Upper lobe of right lung (tissue), 1 donor: ENCODE measurements around the gene ABCC1. TPM values are rescaled to one million over a fixed set of nuclear protein-coding genes. Genes with fewer than 3 reads are reported as not detected.
A peak's percentile ranks its signal among the peaks of the same experiment; 100 is the strongest.

Experiments used
- ATAC-seq: fragments of 200-7000 bp; cut with Tn5 transposase; one replicate; pipeline ENCODE4 v1.9.1; 2020; ENCODE audit warnings: mild to moderate bottlenecking, moderate library complexity
- DNase-seq: peaks from one replicate; pipeline ENCODE4 v3.0.0-alpha.2; 2020
- H3K27ac ChIP-seq: fragments of 200-600 bp; one replicate; pipeline ENCODE4 v1.8.0; 2022
- H3K27me3 ChIP-seq: fragments of 200-600 bp; one replicate; pipeline ENCODE4 v1.8.0; 2022; ENCODE audit warnings: mild to moderate bottlenecking
- H3K36me3 ChIP-seq: fragments of 200-600 bp; one replicate; pipeline ENCODE4 v1.8.0; 2022
- H3K4me1 ChIP-seq: fragments of 200-600 bp; one replicate; pipeline ENCODE4 v1.8.0; 2022
- H3K4me3 ChIP-seq: fragments of 200-600 bp; one replicate; pipeline ENCODE4 v1.8.0; 2022; ENCODE audit warnings: mild to moderate bottlenecking
- H3K9me3 ChIP-seq: fragments of 200-600 bp; one replicate; pipeline ENCODE4 v1.8.0; 2022
- intact Hi-C: fragments of 100-400 bp; cut with DNase I; formaldehyde crosslinking; loops from one replicate; pipeline ENCODE4 v1.11.0; 2022
- total RNA-seq: library from RNA; stranded (reverse); fragmentation: NEBNext Ultra II Directional; extraction: Animal tissue kit (Norgen Biotek cat#: 25700); gene quantifications from one replicate; pipeline ENCODE4 v1.2.1, GENCODE V29; 2021
- TF ChIP-seq, protein P1 (sequence below): fragments of 200-600 bp; IDR thresholded peaks from one replicate; pipeline ENCODE4 v1.8.0; 2022; ENCODE audit warnings: antibody characterized with exemption
- donor health status: DM: no; HTN: yes; CAD: no; lungs with severe emphysema.

The ABCC1 gene
- total RNA-seq, 1 donor from 2014 or later: 50.6 TPM

DNA sequence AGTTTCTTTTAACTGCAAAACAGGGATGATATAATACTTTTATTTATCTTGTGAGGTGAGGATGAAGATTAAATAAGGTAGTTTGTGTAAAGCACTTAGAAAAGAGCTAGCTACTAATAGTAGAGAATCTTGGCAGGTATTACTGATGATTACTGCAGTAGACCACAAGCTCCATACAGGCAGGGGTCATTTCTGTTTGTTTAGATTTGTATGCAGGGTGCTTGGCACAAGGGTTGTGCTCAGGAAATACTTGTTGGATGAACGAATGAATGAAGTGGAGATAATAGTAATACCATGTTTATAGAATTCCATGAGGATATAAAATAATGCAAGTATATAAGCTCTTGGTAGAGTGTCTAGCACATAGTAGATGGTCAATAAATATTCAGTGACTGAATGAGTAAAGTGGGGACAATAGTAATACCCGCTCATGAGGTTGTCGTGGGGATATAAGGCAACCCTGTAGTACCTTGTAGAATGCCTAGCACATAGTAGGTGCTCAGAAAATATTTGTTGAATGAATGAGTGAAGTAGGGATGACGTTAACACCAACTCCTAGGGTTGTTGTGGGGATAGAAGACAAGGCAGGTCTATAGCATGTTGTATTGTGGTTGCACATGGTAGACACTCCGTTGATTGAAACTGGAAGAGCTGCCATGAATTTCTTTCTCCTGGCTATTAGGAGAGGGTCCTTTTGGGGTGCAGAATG lies 83.0 kb downstream of the ABCC1 start:
- intact Hi-C loops: no loop called here
- TF ChIP-seq, protein P1, sequence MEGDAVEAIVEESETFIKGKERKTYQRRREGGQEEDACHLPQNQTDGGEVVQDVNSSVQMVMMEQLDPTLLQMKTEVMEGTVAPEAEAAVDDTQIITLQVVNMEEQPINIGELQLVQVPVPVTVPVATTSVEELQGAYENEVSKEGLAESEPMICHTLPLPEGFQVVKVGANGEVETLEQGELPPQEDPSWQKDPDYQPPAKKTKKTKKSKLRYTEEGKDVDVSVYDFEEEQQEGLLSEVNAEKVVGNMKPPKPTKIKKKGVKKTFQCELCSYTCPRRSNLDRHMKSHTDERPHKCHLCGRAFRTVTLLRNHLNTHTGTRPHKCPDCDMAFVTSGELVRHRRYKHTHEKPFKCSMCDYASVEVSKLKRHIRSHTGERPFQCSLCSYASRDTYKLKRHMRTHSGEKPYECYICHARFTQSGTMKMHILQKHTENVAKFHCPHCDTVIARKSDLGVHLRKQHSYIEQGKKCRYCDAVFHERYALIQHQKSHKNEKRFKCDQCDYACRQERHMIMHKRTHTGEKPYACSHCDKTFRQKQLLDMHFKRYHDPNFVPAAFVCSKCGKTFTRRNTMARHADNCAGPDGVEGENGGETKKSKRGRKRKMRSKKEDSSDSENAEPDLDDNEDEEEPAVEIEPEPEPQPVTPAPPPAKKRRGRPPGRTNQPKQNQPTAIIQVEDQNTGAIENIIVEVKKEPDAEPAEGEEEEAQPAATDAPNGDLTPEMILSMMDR: no peak
- no peak overlapping the region for H3K27ac ChIP-seq

DNA sequence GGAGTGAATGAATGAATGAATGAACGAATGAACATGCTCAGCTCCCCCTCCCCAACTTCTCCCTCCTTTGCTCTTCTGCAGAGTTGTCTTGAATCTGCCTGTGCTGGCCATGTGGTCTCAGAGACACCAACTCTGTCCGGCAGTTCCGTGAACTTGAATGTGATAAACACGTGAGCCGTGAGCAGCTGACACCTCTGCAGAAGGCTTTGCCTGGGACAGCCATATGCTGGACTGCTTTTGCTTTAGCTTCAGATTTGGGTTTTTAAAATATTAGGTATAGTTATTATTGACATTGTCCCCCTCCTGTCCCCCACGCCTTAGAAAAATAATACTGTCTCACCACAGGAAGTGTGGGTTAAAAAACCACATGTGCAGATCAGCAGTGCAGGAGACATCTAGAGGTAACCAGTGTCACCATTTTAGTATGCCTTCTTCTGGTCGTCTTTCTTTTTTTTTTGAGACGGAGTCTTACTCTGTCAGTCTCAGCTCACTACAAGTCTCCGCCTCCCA lies 83.8 kb downstream of the ABCC1 start:
- intact Hi-C loops: no loop called here
- peaks cover 30% of the 10 kb centered on the region for H3K36me3 ChIP-seq
- no peak for DNase-seq
- TF ChIP-seq, protein P1: no peak
- no peaks in the 10 kb centered on the region for H3K9me3 ChIP-seq
- H3K27ac ChIP-seq: no peak overlapping the region
- peaks cover 22% of the 10 kb centered on the region for H3K4me1 ChIP-seq
- no peak overlapping the region for H3K4me3 ChIP-seq
- no peaks in the 10 kb centered on the region for H3K27me3 ChIP-seq
- ATAC-seq: no peak

More for the DNA sequence above, 83.0 kb downstream of the ABCC1 start:
- Histone ChIP-seq H3K4me3 (no peak overlapping the region), H3K27me3 (no peaks in the 10 kb centered on the region), H3K4me1 (peaks cover 22% of the 10 kb centered on the region), H3K9me3 (no peaks in the 10 kb centered on the region), H3K36me3 (peaks cover 23% of the 10 kb centered on the region)
- ATAC-seq (no peak), DNase-seq (no peak)

DNA sequence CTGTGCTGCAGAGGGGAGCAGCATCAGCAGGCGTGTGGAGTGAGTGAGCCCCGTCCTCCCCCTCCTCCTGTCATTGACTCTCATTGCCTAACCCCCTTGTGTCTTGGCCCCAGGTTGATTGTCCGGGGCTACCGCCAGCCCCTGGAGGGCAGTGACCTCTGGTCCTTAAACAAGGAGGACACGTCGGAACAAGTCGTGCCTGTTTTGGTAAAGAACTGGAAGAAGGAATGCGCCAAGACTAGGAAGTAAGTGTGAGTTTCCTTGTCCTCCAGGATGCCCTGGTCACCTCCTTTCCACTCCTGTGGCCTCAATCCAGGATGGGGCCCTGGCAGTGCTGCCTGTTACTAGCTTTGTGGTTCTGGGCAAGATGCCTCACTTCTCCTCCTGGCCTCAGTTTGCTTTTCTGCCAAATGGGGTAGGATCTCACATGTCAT lies 87.0 kb downstream of the ABCC1 start:
- DNase-seq (peak; percentile 65), ATAC-seq (peak; percentile 70)
- Histone ChIP-seq H3K27me3 (no peaks in the 10 kb centered on the region), H3K9me3 (no peaks in the 10 kb centered on the region), H3K4me1 (no peaks in the 10 kb centered on the region), H3K27ac (no peak overlapping the region), H3K36me3 (peaks cover 44% of the 10 kb centered on the region), H3K4me3 (no peak overlapping the region)
- TF ChIP-seq, protein P1: no peak
- intact Hi-C loops: no loop called here

DNA sequence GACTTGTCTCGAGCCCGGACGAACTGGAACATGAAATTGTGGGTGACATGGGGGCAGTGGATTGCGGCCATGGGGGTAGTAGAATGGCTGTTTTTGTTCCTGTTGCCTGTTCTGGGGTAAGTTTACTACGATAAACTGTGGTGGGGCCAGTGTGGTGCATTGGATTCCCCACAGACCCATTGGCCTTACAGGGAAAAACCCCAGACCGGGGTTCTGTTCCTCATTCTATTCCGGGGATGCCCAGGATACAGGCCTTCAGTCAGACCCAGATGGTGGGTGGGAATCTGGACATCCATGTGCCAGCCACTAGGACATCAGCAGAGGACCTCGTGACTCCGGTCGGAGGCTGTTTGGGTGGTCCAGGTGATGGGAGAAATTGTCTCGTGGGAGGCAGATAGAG lies 88.1 kb downstream of the ABCC1 start:
- intact Hi-C loops: no loop called here
- TF ChIP-seq, protein P1: no peak
- H3K36me3 ChIP-seq: peaks cover 49% of the 10 kb centered on the region

DNA sequence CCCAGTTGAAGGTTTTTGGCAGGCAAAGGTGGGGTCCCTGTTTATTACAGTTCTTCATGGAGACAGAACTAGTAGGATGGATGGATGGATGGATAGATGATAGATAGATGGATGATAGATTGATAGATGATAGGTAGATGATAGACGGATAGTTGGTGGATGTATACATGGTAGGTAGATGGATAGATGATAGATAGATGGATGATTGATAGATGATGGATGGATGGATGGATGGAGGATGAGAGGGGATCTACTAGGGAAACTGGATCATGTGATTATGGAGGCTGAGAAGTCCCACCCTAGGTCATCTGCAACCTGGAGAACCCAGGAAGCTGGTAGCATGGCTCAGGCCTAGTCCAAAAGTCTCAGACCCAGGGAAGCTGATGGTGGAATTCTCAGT lies 88.6 kb downstream of the ABCC1 start:
- Histone ChIP-seq H3K36me3 (peaks cover 49% of the 10 kb centered on the region), H3K27ac (no peak overlapping the region), H3K4me1 (no peaks in the 10 kb centered on the region), H3K4me3 (no peak overlapping the region), H3K27me3 (no peaks in the 10 kb centered on the region), H3K9me3 (no peaks in the 10 kb centered on the region)
- intact Hi-C loops: no loop called here
- TF ChIP-seq, protein P1: no peak
- DNase-seq (no peak), ATAC-seq (no peak)

More for the DNA sequence above, 88.1 kb downstream of the ABCC1 start:
- DNase-seq: no peak
- H3K27me3 ChIP-seq: no peaks in the 10 kb centered on the region
- no peak for ATAC-seq
- H3K27ac ChIP-seq: no peak overlapping the region
- no peak overlapping the region for H3K4me3 ChIP-seq
- no peaks in the 10 kb centered on the region for H3K9me3 ChIP-seq
- H3K4me1 ChIP-seq: no peaks in the 10 kb centered on the region
